GM18508 (cell line): Measurements from ENCODE around the gene IRX1.

Experiments
- ATAC-seq: cut with Tn5 transposase; IDR thresholded peaks from one replicate; pipeline ENCODE4 v1.9.1; 2021; ENCODE audit warnings: moderate number of reproducible peaks; ENCODE audit not compliant: insufficient read depth, unreplicated experiment

The IRX1 gene

GRCh38 chr5:3600106-3601060 is 4.8 kb downstream of the IRX1 start:
- ATAC-seq, result no peak

GRCh38 chr5:3601061-3601710 is 5.6 kb downstream of the IRX1 start:
- no peak for ATAC-seq

- no peak for ATAC-seq
Measured at GRCh38 chr5:3601911-3602782, 6.5 kb downstream of the IRX1 start.

- ATAC-seq, result no peak
Measured at GRCh38 chr5:3602785-3603502, 7.3 kb downstream of the IRX1 start.

- no peak for ATAC-seq
Measured at GRCh38 chr5:3604501-3604900, 8.9 kb downstream of the IRX1 start.

- ATAC-seq, result no peak
Measured at GRCh38 chr5:3605298-3606010, 9.8 kb downstream of the IRX1 start.

- no peak for ATAC-seq
Measured at GRCh38 chr5:3606121-3606831, 10.6 kb downstream of the IRX1 start.

- no peak for ATAC-seq
Measured at GRCh38 chr5:3607541-3608181, 12.0 kb downstream of the IRX1 start.

- ATAC-seq, result no peak
Measured at GRCh38 chr5:3609120-3609681, 13.6 kb downstream of the IRX1 start.

- no peak for ATAC-seq
Measured at GRCh38 chr5:3612591-3613042, 17.0 kb downstream of the IRX1 start.

GRCh38 chr5:3613726-3614125 is 18.1 kb downstream of the IRX1 start:
- ATAC-seq, result no peak

- ATAC-seq, result no peak
Measured at GRCh38 chr5:3615217-3615616, 19.6 kb downstream of the IRX1 start.

GRCh38 chr5:3615829-3616228 is 20.2 kb downstream of the IRX1 start:
- no peak for ATAC-seq

GRCh38 chr5:3619579-3619978 is 23.9 kb downstream of the IRX1 start:
- no peak for ATAC-seq

- no peak for ATAC-seq
Measured at GRCh38 chr5:3622961-3623360, 27.3 kb downstream of the IRX1 start.

GRCh38 chr5:3625626-3626025 is 30.0 kb downstream of the IRX1 start:
- ATAC-seq, result no peak

GRCh38 chr5:3634061-3634460 is 38.4 kb downstream of the IRX1 start:
- no peak for ATAC-seq

- ATAC-seq, result no peak
Measured at GRCh38 chr5:3639175-3639574, 43.5 kb downstream of the IRX1 start.
